Ascending aorta (tissue), 2 donors: ENCODE data around the gene ELAPOR1. TPM values are rescaled to one million over a fixed set of nuclear protein-coding genes. Genes with fewer than 3 reads are reported as not detected.

Experiments used
- DNase-seq, 2 donors: peaks; one replicate each; pipeline ENCODE4 v3.0.0-alpha.2; 2019; ENCODE audit warnings: low spot score in 2 of 2
- H3K27ac ChIP-seq, 2 donors: fragments of 200-600 bp; sonication (generic); one replicate each; pipeline ENCODE4 v1.5.1; 2016 to 2017; ENCODE audit warnings: mild to moderate bottlenecking in 1 of 2
- H3K27me3 ChIP-seq: fragments of 200-600 bp; sonication (generic); one replicate; pipeline ENCODE4 v1.5.1; 2017
- H3K36me3 ChIP-seq, 2 donors: fragments of 200-600 bp; sonication (generic); one replicate each; pipeline ENCODE4 v1.5.1; 2016
- H3K4me1 ChIP-seq, 2 donors: fragments of 200-600 bp; sonication (generic); one replicate each; pipeline ENCODE4 v1.5.1; 2016 to 2017; ENCODE audit warnings: mild to moderate bottlenecking in 1 of 2
- H3K4me3 ChIP-seq, 2 donors: fragments of 200-600 bp; sonication (generic); one replicate each; pipeline ENCODE4 v1.5.1; 2016 to 2017; ENCODE audit warnings: mild to moderate bottlenecking in 1 of 2
- H3K9me3 ChIP-seq, 2 donors: fragments of 200-600 bp; sonication (generic); one replicate each; pipeline ENCODE4 v1.5.1; 2016
- intact Hi-C: fragments of 100-400 bp; cut with DNase I; formaldehyde crosslinking; loops from one replicate; pipeline ENCODE4 v1.15.1; 2023
- total RNA-seq: library from RNA; depleted of rRNA; stranded (reverse); fragments of >200 nt; gene quantifications from one replicate; pipeline ENCODE4 v1.1.0, GENCODE V29; 2016
- TF ChIP-seq, protein P1 (sequence below), 3 experiments: fragments of 200-600 bp in 2 of 3; fragments of 450-650 bp in 1 of 3; sonication (generic) in 2 of 3; IDR thresholded peaks; one replicate each; pipeline ENCODE4 v1.5.1; 2016 to 2019; ENCODE audit warnings: antibody characterized with exemption in 3 of 3, mild to moderate bottlenecking in 1 of 3, moderate library complexity in 1 of 3

The ELAPOR1 gene
- total RNA-seq, 1 donor from 2014 or later: not detected

DNA sequence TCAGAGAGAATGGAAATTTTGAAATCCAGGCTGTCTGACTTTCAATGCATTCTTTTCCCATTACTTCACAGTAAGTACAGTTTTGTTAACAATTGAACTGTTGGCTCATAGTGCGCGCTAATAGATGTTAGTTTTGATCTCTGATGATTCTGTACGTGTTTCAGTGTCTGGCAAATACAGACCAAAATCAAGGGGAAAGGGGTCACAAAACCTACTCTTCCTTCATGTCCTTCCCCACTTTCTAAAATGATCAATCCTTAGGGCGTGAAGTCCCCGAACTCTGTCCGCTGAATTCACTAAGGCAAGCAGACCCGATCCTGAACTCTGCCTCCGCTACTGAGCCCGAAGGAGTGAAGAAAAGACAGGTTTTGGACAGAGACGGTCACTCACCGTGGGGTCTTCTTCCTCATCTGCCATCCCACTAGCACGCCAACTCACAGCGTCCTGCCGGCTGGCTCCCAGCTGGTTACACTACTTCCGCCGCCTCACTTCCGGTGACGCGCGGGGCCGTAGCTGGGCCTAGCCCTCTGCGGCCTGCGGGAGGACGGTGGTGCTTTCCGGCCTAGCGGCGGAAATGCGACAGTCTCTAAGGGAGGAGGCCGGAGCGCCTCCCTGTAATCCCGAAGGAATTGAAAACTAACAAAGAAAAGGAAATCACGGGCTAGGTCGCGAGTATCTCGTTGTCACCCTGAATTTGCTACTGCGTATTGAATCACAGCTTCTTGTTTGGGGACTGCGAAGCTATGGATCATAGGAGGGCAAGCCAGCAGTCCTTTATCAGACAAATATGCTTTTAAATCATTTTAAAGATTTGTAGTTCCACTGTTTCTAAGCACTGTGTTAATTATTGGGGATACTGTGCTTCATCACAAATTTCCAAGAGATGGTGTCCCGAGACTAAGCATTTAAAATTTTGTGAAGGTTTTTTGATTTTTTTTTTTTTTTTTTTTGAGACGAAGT lies 38.1 kb upstream of the ELAPOR1 start, which contains the start of gene TAF13:
Gene TAF13 (minus strand): TSS at position 473 of the 960 bp plus-strand sequence. CDS start 56 bp downstream, at position 417.
- Histone ChIP-seq H3K9me3 (no peaks in the 10 kb centered on the region), H3K27me3 (no peaks in the 10 kb centered on the region), H3K4me1 (peaks cover 4 to 18% of the 10 kb centered on the region in 2 donors), H3K36me3 (peaks cover 3 to 12% of the 10 kb centered on the region in 2 donors), H3K4me3 (peak within 1 kb of the TSS; percentile 60 to 76), H3K27ac (peak within 1 kb of the TSS; percentile 82 to 89)
- intact Hi-C loops: loop anchor here (1.0 to 5.0 kb wide), 6 partner anchors 15 to 321 kb away; partner anchors contain the start of genes CLCC1, SARS1, SORT1 and TMEM167B
- TF ChIP-seq, protein P1, sequence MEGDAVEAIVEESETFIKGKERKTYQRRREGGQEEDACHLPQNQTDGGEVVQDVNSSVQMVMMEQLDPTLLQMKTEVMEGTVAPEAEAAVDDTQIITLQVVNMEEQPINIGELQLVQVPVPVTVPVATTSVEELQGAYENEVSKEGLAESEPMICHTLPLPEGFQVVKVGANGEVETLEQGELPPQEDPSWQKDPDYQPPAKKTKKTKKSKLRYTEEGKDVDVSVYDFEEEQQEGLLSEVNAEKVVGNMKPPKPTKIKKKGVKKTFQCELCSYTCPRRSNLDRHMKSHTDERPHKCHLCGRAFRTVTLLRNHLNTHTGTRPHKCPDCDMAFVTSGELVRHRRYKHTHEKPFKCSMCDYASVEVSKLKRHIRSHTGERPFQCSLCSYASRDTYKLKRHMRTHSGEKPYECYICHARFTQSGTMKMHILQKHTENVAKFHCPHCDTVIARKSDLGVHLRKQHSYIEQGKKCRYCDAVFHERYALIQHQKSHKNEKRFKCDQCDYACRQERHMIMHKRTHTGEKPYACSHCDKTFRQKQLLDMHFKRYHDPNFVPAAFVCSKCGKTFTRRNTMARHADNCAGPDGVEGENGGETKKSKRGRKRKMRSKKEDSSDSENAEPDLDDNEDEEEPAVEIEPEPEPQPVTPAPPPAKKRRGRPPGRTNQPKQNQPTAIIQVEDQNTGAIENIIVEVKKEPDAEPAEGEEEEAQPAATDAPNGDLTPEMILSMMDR (IDR thresholded peaks at IDR 0.05): peak in 2 of 3 experiments; percentile 38 to 45
- DNase-seq: peak; percentile 76 to 98

- Histone ChIP-seq H3K4me3 (no peak overlapping the region), H3K9me3 (no peaks in the 10 kb centered on the region), H3K27me3 (no peaks in the 10 kb centered on the region), H3K36me3 (peaks cover 0 to 5% of the 10 kb centered on the region in 2 donors), H3K27ac (no peak overlapping the region), H3K4me1 (peaks cover 4 to 23% of the 10 kb centered on the region in 2 donors)
- TF ChIP-seq, protein P1 (IDR thresholded peaks at IDR 0.05): no peak
- intact Hi-C loops: loop anchor here (5.0 kb wide), 1 partner anchor 319 kb away; the partner anchor contains the start of gene SORT1
- no peak for DNase-seq
Measured at GRCh38 chr1:109078317-109078716, 35.6 kb upstream of the ELAPOR1 start.

GRCh38 chr1:109079240-109079622 lies 34.7 kb upstream of the ELAPOR1 start:
- Histone ChIP-seq H3K36me3 (no peaks in the 10 kb centered on the region), H3K27me3 (no peaks in the 10 kb centered on the region), H3K4me3 (peak overlapping the region in 1 of 2 donors; percentile 33), H3K4me1 (peaks cover 4 to 24% of the 10 kb centered on the region in 2 donors), H3K9me3 (no peaks in the 10 kb centered on the region), H3K27ac (peak overlapping the region; percentile 59 to 81)
- intact Hi-C loops: loop anchor here (5.0 kb wide), 1 partner anchor 318 kb away; the partner anchor contains the start of gene SORT1
- no peak for DNase-seq
- TF ChIP-seq, protein P1 (IDR thresholded peaks at IDR 0.05): no peak

GRCh38 chr1:109080441-109081082 lies 33.4 kb upstream of the ELAPOR1 start:
- Histone ChIP-seq H3K9me3 (no peaks in the 10 kb centered on the region), H3K27ac (peak overlapping the region; percentile 59 to 81), H3K4me1 (peaks cover 0 to 15% of the 10 kb centered on the region in 2 donors), H3K4me3 (no peak overlapping the region), H3K36me3 (no peaks in the 10 kb centered on the region), H3K27me3 (no peaks in the 10 kb centered on the region)
- DNase-seq: no peak
- intact Hi-C loops: no loop called here
- TF ChIP-seq, protein P1 (IDR thresholded peaks at IDR 0.05): no peak

DNA sequence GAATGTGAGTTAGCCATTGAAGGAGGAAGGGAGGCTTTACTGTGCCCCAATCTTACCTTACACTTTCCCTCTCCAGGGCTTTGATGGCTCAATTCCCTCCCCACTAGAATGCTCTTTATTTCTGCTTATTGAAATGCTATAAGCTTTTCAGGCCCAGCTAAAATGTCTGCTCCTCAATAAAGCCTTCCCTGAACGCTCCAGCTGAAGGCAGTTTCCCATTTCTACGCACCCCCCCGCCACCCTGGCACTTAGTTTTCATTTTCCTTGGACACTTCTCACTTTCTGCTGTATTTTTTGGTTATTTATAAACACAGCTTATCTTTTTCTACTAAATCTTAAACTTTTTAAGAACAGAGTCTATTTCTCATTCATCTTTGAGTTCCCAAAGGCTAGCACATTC lies 30.4 kb upstream of the ELAPOR1 start:
- TF ChIP-seq, protein P1 (IDR thresholded peaks at IDR 0.05): no peak
- intact Hi-C loops: no loop called here
- H3K27me3 ChIP-seq: no peaks in the 10 kb centered on the region
- DNase-seq: peak in 1 of 2 donors; percentile 28
- H3K27ac ChIP-seq: peak overlapping the region; percentile 49 to 65
- H3K9me3 ChIP-seq: no peaks in the 10 kb centered on the region
- peaks cover 0 to 10% of the 10 kb centered on the region in 2 donors for H3K4me1 ChIP-seq
- no peak overlapping the region for H3K4me3 ChIP-seq
- H3K36me3 ChIP-seq: no peaks in the 10 kb centered on the region
